Memory B cell (primary cell): Measurements from ENCODE around the gene KDF1.
"Not testable (repeated sequence)": the region's sequence is repeated elsewhere in the genome, so short reads cannot be mapped to it uniquely, and the experiment has no call there.

Source experiments
- ATAC-seq: fragments of 150-1000 bp; cut with Tn5 transposase; 2 replicates; pipeline ENCODE4 v1.10.0; 2021; ENCODE audit warnings: low read depth, mild to moderate bottlenecking, moderate library complexity
- DNase-seq, 2 donors: peaks; one replicate each; pipeline ENCODE4 v3.0.0; 2022; ENCODE audit warnings: low spot score in 2 of 2
- H3K27ac Mint-ChIP-seq: one replicate; pipeline ENCODE4 v1.8.0; 2022; ENCODE audit warnings: mild to moderate bottlenecking, moderate library complexity, mixed read lengths
- H3K27me3 Mint-ChIP-seq: one replicate; pipeline ENCODE4 v1.8.0; 2022; ENCODE audit warnings: mixed read lengths
- H3K36me3 Mint-ChIP-seq: one replicate; pipeline ENCODE4 v1.8.0; 2022; ENCODE audit warnings: mild to moderate bottlenecking, mixed read lengths
- H3K4me1 Mint-ChIP-seq: one replicate; pipeline ENCODE4 v1.8.0; 2022; ENCODE audit warnings: mixed read lengths
- H3K4me3 Mint-ChIP-seq: one replicate; pipeline ENCODE4 v1.8.0; 2022; ENCODE audit warnings: mild to moderate bottlenecking, moderate library complexity, mixed read lengths
- H3K9me3 Mint-ChIP-seq: one replicate; pipeline ENCODE4 v1.8.0; 2022; ENCODE audit warnings: mixed read lengths

The KDF1 gene

GRCh38 chr1:26999440-26999987, 39.2 kb upstream of the KDF1 start:
- H3K27me3 Mint-ChIP-seq: peaks cover 2% of the 10 kb centered on the region
- no peaks in the 10 kb centered on the region for H3K36me3 Mint-ChIP-seq
- H3K27ac Mint-ChIP-seq: no peak overlapping the region
- no peak for ATAC-seq
- no peak overlapping the region for H3K4me3 Mint-ChIP-seq
- H3K4me1 Mint-ChIP-seq: peaks cover 19% of the 10 kb centered on the region
- H3K9me3 Mint-ChIP-seq: no peaks in the 10 kb centered on the region
- DNase-seq: no peak

GRCh38 chr1:26998429-26999300, 38.4 kb upstream of the KDF1 start:
- Mint-ChIP-seq H3K27me3 (peaks cover 2% of the 10 kb centered on the region), H3K4me3 (no peak overlapping the region), H3K36me3 (no peaks in the 10 kb centered on the region), H3K4me1 (peaks cover 21% of the 10 kb centered on the region), H3K27ac (no peak overlapping the region), H3K9me3 (no peaks in the 10 kb centered on the region)
- ATAC-seq (no peak), DNase-seq (no peak)

- Mint-ChIP-seq H3K27ac (no peak overlapping the region), H3K9me3 (no peaks in the 10 kb centered on the region), H3K27me3 (peaks cover 10% of the 10 kb centered on the region), H3K36me3 (no peaks in the 10 kb centered on the region), H3K4me1 (peaks cover 15% of the 10 kb centered on the region), H3K4me3 (no peak overlapping the region)
- DNase-seq (no peak), ATAC-seq (no peak)
Measured at GRCh38 chr1:26996665-26997064, 36.4 kb upstream of the KDF1 start.

- Mint-ChIP-seq H3K4me3 (no peak overlapping the region), H3K27me3 (peaks cover 16% of the 10 kb centered on the region), H3K4me1 (peaks cover 15% of the 10 kb centered on the region), H3K36me3 (no peaks in the 10 kb centered on the region), H3K27ac (no peak overlapping the region), H3K9me3 (no peaks in the 10 kb centered on the region)
- ATAC-seq: no peak
- no peak for DNase-seq
Measured at GRCh38 chr1:26996024-26996423, 35.8 kb upstream of the KDF1 start.

GRCh38 chr1:26994787-26995517, 34.7 kb upstream of the KDF1 start:
- H3K27ac Mint-ChIP-seq: no peak overlapping the region
- peaks cover 15% of the 10 kb centered on the region for H3K4me1 Mint-ChIP-seq
- H3K36me3 Mint-ChIP-seq: no peaks in the 10 kb centered on the region
- H3K4me3 Mint-ChIP-seq: peak overlapping the region; percentile 72
- peaks cover 16% of the 10 kb centered on the region for H3K27me3 Mint-ChIP-seq
- no peak for DNase-seq
- H3K9me3 Mint-ChIP-seq: no peaks in the 10 kb centered on the region
- no peak for ATAC-seq

- Mint-ChIP-seq H3K27me3 (peaks cover 20% of the 10 kb centered on the region), H3K36me3 (no peaks in the 10 kb centered on the region), H3K9me3 (no peaks in the 10 kb centered on the region), H3K4me3 (peak overlapping the region; percentile 79), H3K27ac (no peak overlapping the region), H3K4me1 (peaks cover 15% of the 10 kb centered on the region)
- ATAC-seq (peak; percentile 52), DNase-seq (peak in 1 of 2 donors; percentile 32)
Measured at GRCh38 chr1:26994020-26994786, 33.9 kb upstream of the KDF1 start.

- Mint-ChIP-seq H3K27ac (peak within 1 kb of the TSS; percentile 35), H3K9me3 (no peaks in the 10 kb centered on the region), H3K4me3 (peak within 1 kb of the TSS; percentile 79), H3K36me3 (no peaks in the 10 kb centered on the region), H3K4me1 (peaks cover 15% of the 10 kb centered on the region), H3K27me3 (peaks cover 20% of the 10 kb centered on the region)
- DNase-seq: peak; percentile 44 to 67
- ATAC-seq: peak; percentile 67
Measured at GRCh38 chr1:26993237-26994019, 33.2 kb upstream of the KDF1 start, which contains the start of gene TRNP1. TSS of gene TRNP1 (plus strand) at chr1:26993692. CDS start at chr1:26993787, 95 bp downstream.

GRCh38 chr1:26991310-26992116, 31.2 kb upstream of the KDF1 start:
- H3K9me3 Mint-ChIP-seq: no peaks in the 10 kb centered on the region
- H3K36me3 Mint-ChIP-seq: no peaks in the 10 kb centered on the region
- no peak overlapping the region for H3K4me3 Mint-ChIP-seq
- peaks cover 9% of the 10 kb centered on the region for H3K4me1 Mint-ChIP-seq
- no peak overlapping the region for H3K27ac Mint-ChIP-seq
- peaks cover 20% of the 10 kb centered on the region for H3K27me3 Mint-ChIP-seq
- ATAC-seq (no peak), DNase-seq (no peak)

- not testable (repeated sequence) for ATAC-seq, H3K4me1 Mint-ChIP-seq, H3K36me3 Mint-ChIP-seq, DNase-seq, H3K4me3 Mint-ChIP-seq, H3K27ac Mint-ChIP-seq, H3K9me3 Mint-ChIP-seq
- H3K27me3 Mint-ChIP-seq: peaks cover 18% of the 10 kb centered on the region
Measured at GRCh38 chr1:26989403-26990109, 29.3 kb upstream of the KDF1 start.

- Mint-ChIP-seq H3K4me3 (no peak overlapping the region), H3K9me3 (no peaks in the 10 kb centered on the region), H3K27me3 (peaks cover 11% of the 10 kb centered on the region), H3K36me3 (no peaks in the 10 kb centered on the region), H3K27ac (no peak overlapping the region), H3K4me1 (peaks cover 3% of the 10 kb centered on the region)
- ATAC-seq (no peak), DNase-seq (no peak)
Measured at GRCh38 chr1:26986658-26987057, 26.4 kb upstream of the KDF1 start.

GRCh38 chr1:26984291-26984690, 24.0 kb upstream of the KDF1 start:
- no peak for ATAC-seq
- Mint-ChIP-seq H3K9me3 (no peaks in the 10 kb centered on the region), H3K4me1 (no peaks in the 10 kb centered on the region), H3K27me3 (peaks cover 7% of the 10 kb centered on the region), H3K36me3 (no peaks in the 10 kb centered on the region), H3K27ac (no peak overlapping the region), H3K4me3 (no peak overlapping the region)
- no peak for DNase-seq

- Mint-ChIP-seq H3K36me3 (no peaks in the 10 kb centered on the region), H3K27me3 (peaks cover 9% of the 10 kb centered on the region), H3K4me1 (no peaks in the 10 kb centered on the region), H3K27ac (no peak overlapping the region), H3K4me3 (no peak overlapping the region), H3K9me3 (no peaks in the 10 kb centered on the region)
- no peak for DNase-seq
- no peak for ATAC-seq
Measured at GRCh38 chr1:26983863-26984262, 23.6 kb upstream of the KDF1 start.
